Breast epithelium (tissue), 4 donors: ENCODE data around the gene SLC1A3. TPM values are rescaled to one million over a fixed set of nuclear protein-coding genes. Genes with fewer than 3 reads are reported as not detected.
"Not testable (repeated sequence)": the region's sequence is repeated elsewhere in the genome, so short reads cannot be mapped to it uniquely, and the experiment has no call there.

Experiments used
- DNase-seq, 2 donors: peaks; one replicate each; pipeline ENCODE4 v3.0.0-alpha.2; 2019; ENCODE audit warnings: low spot score in 2 of 2
- H3K27ac ChIP-seq, 2 donors: fragments of 200-600 bp; sonication (generic) in 1 of 2; one replicate each; pipeline ENCODE4 v1.5.1; 2016 to 2019; ENCODE audit warnings: mild to moderate bottlenecking in 1 of 2
- H3K27me3 ChIP-seq, 2 donors: fragments of 200-600 bp; sonication (generic) in 1 of 2; one replicate each; pipeline versions ENCODE4 v1.5.1 to v1.6.0; 2017 to 2019; ENCODE audit warnings: control low read depth in 1 of 2, mild to moderate bottlenecking in 1 of 2
- H3K36me3 ChIP-seq: fragments of 200-600 bp; one replicate; pipeline ENCODE4 v1.5.1; 2019
- H3K4me1 ChIP-seq, 2 donors: fragments of 200-600 bp; sonication (generic); one replicate each; pipeline ENCODE4 v1.5.1; 2016 to 2019; ENCODE audit warnings: control low read depth in 1 of 2
- H3K4me3 ChIP-seq, 3 donors: fragments of 200-600 bp; sonication (generic); 1 replicate in 2 of 3; 2 replicates in 1 of 3; pipeline ENCODE4 v1.5.1; 2016 to 2019; ENCODE audit warnings: mild to moderate bottlenecking in 3 of 3, moderate library complexity in 2 of 3
- H3K9me3 ChIP-seq, 2 donors: fragments of 200-600 bp; sonication (generic) in 1 of 2; one replicate each; pipeline ENCODE4 v1.5.1; 2016 to 2019; ENCODE audit warnings: control low read depth in 1 of 2
- POLR2A ChIP-seq: fragments of 450-650 bp; IDR thresholded peaks from one replicate; pipeline ENCODE4 v1.6.1; 2016; ENCODE audit warnings: antibody characterized with exemption, mild to moderate bottlenecking, moderate library complexity
- POLR2AphosphoS5 ChIP-seq, 3 donors: sonication (generic); formaldehyde crosslinking; IDR thresholded peaks; one replicate each; pipeline ENCODE4 v1.6.1; 2017; ENCODE audit warnings: antibody characterized with exemption in 3 of 3
- intact Hi-C: fragments of 100-400 bp; cut with DNase I; formaldehyde crosslinking; loops from one replicate; pipeline ENCODE4 v1.15.1; 2023; ENCODE audit warnings: low total_unique reads
- total RNA-seq, 3 donors: library from RNA; depleted of rRNA; stranded (reverse); fragments of >200 nt; gene quantifications; one replicate each; pipeline ENCODE4 v1.1.0, GENCODE V29; 2016
- TF ChIP-seq, protein P1 (sequence below), 3 donors: fragments of 450-650 bp; IDR thresholded peaks; one replicate each; pipeline ENCODE4 v1.5.1; 2016 to 2017; ENCODE audit warnings: antibody characterized with exemption in 3 of 3, mild to moderate bottlenecking in 3 of 3, moderate library complexity in 3 of 3

The SLC1A3 gene
- total RNA-seq, 3 donors from 2014 or later: 29.8 to 122 (median 87.5) TPM

DNA sequence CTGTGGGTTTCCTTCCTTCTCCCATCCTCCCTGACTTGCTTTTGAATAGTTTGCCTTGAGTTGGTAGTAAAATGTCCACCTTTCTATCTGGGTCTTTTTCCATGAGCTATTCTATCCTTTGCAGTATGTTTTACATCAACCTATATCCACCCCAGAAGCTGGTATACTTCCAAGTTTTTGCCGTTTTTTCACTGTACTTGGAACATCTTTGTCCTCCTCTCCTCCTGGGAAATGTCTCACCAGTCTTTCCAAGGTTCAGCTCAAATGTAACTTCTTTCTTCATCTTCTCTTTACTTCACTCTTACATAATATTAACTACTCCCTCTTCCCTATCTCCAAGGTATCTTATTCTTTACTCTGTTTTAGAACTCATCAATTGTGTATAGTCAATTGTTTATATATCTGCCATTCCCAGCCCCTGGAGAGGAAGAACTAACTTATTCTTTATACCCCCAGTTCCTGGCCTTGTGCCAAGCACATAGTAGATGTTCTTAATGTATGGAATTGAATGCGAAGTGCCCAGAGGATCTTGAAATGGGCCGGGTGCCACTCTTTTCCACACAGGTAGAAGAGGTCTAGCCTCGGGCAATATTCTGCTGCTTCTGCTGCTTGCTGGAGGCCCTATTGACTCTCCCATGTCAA lies 34.9 kb upstream of the SLC1A3 start:
- intact Hi-C loops: loop anchor here (10.0 kb wide), 1 partner anchor 1683 kb away; the partner anchor contains the start of gene EGFLAM
- H3K36me3 ChIP-seq: no peaks in the 10 kb centered on the region
- no peaks in the 10 kb centered on the region for H3K9me3 ChIP-seq
- no peak overlapping the region for H3K27ac ChIP-seq
- H3K4me3 ChIP-seq: no peak overlapping the region
- TF ChIP-seq POLR2AphosphoS5 (IDR thresholded peaks at IDR 0.05): no peak
- TF ChIP-seq, protein P1, sequence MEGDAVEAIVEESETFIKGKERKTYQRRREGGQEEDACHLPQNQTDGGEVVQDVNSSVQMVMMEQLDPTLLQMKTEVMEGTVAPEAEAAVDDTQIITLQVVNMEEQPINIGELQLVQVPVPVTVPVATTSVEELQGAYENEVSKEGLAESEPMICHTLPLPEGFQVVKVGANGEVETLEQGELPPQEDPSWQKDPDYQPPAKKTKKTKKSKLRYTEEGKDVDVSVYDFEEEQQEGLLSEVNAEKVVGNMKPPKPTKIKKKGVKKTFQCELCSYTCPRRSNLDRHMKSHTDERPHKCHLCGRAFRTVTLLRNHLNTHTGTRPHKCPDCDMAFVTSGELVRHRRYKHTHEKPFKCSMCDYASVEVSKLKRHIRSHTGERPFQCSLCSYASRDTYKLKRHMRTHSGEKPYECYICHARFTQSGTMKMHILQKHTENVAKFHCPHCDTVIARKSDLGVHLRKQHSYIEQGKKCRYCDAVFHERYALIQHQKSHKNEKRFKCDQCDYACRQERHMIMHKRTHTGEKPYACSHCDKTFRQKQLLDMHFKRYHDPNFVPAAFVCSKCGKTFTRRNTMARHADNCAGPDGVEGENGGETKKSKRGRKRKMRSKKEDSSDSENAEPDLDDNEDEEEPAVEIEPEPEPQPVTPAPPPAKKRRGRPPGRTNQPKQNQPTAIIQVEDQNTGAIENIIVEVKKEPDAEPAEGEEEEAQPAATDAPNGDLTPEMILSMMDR (IDR thresholded peaks at IDR 0.05): no peak
- no peak for TF ChIP-seq POLR2A
- no peaks in the 10 kb centered on the region for H3K4me1 ChIP-seq
- H3K27me3 ChIP-seq: no peaks in the 10 kb centered on the region
- DNase-seq: no peak

DNA sequence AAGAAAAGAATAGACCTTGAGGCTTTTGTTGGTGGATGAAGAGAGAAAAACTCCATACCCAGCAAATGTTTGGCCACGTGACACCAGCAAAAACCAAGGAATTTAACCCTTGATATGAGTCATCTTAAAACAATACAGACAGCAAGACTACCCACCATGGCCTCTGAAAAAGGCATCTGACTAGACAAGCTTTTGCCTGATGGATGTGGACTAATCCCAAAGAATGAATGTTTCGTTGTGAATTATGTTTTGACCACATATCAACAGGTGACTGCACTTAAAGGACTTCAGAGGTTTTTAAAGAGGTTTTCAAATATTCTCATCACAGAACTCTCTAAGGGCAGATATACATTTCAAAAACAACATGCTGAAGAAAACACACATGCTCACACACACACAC lies 33.0 kb upstream of the SLC1A3 start:
- no peak overlapping the region for H3K4me3 ChIP-seq
- TF ChIP-seq, protein P1 (IDR thresholded peaks at IDR 0.05): no peak
- no peak for TF ChIP-seq POLR2AphosphoS5 (IDR thresholded peaks at IDR 0.05)
- no peak for TF ChIP-seq POLR2A
- no peaks in the 10 kb centered on the region for H3K9me3 ChIP-seq
- no peaks in the 10 kb centered on the region for H3K36me3 ChIP-seq
- intact Hi-C loops: loop anchor here (10.0 kb wide), 1 partner anchor 1681 kb away; the partner anchor contains the start of gene EGFLAM
- no peaks in the 10 kb centered on the region for H3K4me1 ChIP-seq
- no peak overlapping the region for H3K27ac ChIP-seq
- no peak for DNase-seq
- H3K27me3 ChIP-seq: no peaks in the 10 kb centered on the region

- Histone ChIP-seq H3K27me3 (no peaks in the 10 kb centered on the region), H3K4me3 (no peak overlapping the region), H3K4me1 (no peaks in the 10 kb centered on the region), H3K27ac (no peak overlapping the region), H3K36me3 (no peaks in the 10 kb centered on the region), H3K9me3 (no peaks in the 10 kb centered on the region)
- TF ChIP-seq, protein P1 (IDR thresholded peaks at IDR 0.05): no peak
- no peak for TF ChIP-seq POLR2AphosphoS5 (IDR thresholded peaks at IDR 0.05)
- no peak for TF ChIP-seq POLR2A
- intact Hi-C loops: loop anchor here (10.0 kb wide), 1 partner anchor 1679 kb away; the partner anchor contains the start of gene EGFLAM
- DNase-seq: no peak
Measured at GRCh38 chr5:36575361-36575781, 31.0 kb upstream of the SLC1A3 start.

DNA sequence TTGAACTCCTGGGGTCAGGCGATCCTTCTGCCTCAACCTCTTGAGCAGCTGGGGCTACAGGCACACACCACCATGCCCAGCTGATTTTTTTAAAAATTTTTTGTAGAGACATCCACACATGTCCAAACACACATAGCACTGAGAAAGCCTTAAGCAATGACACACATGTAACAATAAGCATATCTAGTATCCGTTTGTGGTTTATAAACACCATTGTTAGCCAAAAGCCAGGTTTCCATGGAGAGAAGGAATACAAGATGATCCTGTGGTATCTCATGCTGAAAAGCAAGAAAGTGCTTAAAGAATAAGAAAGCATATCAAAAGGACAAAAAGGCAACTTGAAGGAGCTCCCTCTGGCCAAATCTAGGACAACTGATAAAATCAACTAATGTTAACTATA lies 29.7 kb upstream of the SLC1A3 start:
- Histone ChIP-seq H3K36me3 (no peaks in the 10 kb centered on the region), H3K27ac (no peak overlapping the region), H3K27me3 (no peaks in the 10 kb centered on the region), H3K4me3 (no peak overlapping the region), H3K4me1 (no peaks in the 10 kb centered on the region), H3K9me3 (no peaks in the 10 kb centered on the region)
- intact Hi-C loops: loop anchor here (10.0 kb wide), 1 partner anchor 1678 kb away; the partner anchor contains the start of gene EGFLAM
- TF ChIP-seq POLR2AphosphoS5 (IDR thresholded peaks at IDR 0.05): no peak
- no peak for TF ChIP-seq POLR2A
- TF ChIP-seq, protein P1 (IDR thresholded peaks at IDR 0.05): no peak
- DNase-seq: no peak

GRCh38 chr5:36579858-36580257 lies 26.5 kb upstream of the SLC1A3 start:
- DNase-seq, H3K27me3 ChIP-seq, H3K27ac ChIP-seq, H3K36me3 ChIP-seq, H3K4me3 ChIP-seq, H3K9me3 ChIP-seq, H3K4me1 ChIP-seq: not testable (repeated sequence)
- intact Hi-C loops: loop anchor here (10.0 kb wide), 1 partner anchor 1675 kb away; the partner anchor contains the start of gene EGFLAM
